AML-193 (cell line): Measurements from ENCODE around the gene WDR83.
"Not testable (repeated sequence)": the region's sequence is repeated elsewhere in the genome, so short reads cannot be mapped to it uniquely, and the experiment has no call there.

ENCODE experiments used
- DNase-seq, 2 experiments: peaks; one replicate each; lab custom pipeline; 2025; lab: John Stamatoyannopoulos, UW

Gene WDR83

GRCh38 chr19:12666265-12667048, at the start of gene WDR83, which contains the start of gene MAN2B1:
WDR83 (plus strand) TSS chr19:12666807; CDS start chr19:12669791, 2,984 bp downstream.
MAN2B1 (minus strand) TSS chr19:12666742; CDS start chr19:12666701, 41 bp downstream.
- DNase-seq: peak; percentile 56 to 57

DNA sequence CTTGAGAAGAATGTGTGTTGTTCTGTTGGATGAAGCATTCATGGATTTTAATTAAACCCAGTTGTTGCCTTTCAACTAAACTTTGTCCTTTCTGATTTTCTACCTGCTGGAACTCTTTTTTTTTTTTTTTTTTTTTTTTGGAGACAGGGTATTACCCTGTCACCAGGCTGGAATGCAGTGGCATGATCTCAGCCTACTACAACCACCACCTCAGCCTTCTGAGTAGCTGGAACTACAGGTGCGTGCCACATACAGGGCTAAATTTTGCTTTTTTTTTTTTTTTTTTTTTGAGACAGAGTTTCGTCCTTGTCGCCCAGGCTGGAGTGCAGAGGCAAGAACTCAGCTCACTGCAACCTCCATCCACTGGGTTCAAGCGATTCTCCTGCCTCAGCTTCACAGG, 49.0 kb upstream of the WDR83 start:
- no peak for DNase-seq

- DNase-seq: not testable (repeated sequence)
These were observed 45.2 kb upstream of the WDR83 start for GRCh38 chr19:12621253-12622024.

DNA sequence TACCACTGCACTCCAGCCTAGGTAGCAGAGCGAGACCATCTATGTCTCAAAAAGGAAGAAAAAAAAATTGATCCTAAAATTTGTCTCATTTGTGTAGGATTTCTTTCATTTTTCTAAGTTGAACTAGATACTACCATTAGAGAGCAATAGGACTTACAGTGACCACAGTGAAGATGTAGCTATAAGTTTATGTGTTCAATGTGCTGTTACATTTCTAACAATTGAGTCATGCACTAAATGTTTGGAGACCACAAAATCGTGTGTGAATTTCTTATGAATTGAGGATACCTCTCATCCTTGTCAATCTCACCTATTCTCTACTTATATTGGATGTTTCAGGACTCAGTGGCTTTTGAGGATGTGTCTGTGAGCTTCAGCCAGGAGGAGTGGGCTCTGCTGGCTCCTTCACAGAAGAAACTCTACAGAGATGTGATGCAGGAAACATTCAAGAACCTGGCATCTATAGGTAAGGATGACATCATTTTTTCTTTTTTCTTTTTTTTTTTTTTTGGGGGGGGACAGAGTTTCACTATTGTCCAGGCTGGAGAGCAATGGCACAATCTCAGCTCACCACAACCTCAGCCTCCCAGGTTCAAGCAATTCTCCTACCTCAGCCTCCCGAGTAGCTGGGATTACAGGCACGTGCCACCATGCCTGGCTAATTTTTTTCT, 43.1 kb upstream of the WDR83 start:
- no peak for DNase-seq

DNA sequence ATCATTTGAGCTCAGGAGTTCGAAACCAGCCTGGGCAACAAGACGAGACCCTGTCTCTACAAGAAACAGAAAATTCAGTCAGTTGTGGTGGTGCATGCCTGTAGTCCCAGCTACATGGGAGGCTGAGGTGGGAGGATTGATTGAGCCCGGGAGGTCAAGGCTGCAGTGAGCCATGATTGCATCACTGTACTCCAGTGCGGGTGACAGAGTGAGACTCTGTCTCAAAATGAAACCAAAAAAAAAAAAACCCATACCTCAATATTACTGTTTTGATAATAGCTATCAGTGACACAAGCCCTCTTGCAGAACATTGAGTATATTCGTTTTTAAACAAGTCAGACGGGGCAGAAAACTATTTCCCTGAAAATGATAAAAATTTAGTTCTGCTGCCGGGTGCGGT, 39.6 kb upstream of the WDR83 start:
- no peak for DNase-seq

- no peak for DNase-seq
These were observed 38.3 kb upstream of the WDR83 start for GRCh38 chr19:12628040-12629022.

DNA sequence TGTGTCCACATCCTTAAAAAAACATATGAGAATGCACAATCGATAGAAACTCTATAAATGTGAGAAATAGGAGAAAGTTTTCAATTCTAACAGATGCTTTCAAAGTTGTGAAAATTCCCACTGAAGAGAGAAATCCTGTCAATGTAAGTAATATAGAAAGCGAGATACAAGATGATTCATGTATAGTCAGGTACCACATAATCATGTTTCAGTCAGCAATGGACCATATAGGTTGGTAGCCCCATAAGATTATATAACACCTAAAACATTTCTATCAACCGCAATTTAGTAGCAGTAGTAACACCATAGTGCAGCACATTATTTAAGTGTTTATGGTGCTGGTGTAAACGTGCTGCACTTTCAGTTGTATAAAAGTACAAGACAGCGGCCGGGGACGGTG, 37.4 kb upstream of the WDR83 start:
- DNase-seq: no peak

GRCh38 chr19:12636631-12637030, 30.0 kb upstream of the WDR83 start:
- DNase-seq: no peak

GRCh38 chr19:12638611-12639182, 27.9 kb upstream of the WDR83 start:
- DNase-seq: no peak

GRCh38 chr19:12639901-12640613, 26.6 kb upstream of the WDR83 start:
- DNase-seq: peak; percentile 69 to 80

DNA sequence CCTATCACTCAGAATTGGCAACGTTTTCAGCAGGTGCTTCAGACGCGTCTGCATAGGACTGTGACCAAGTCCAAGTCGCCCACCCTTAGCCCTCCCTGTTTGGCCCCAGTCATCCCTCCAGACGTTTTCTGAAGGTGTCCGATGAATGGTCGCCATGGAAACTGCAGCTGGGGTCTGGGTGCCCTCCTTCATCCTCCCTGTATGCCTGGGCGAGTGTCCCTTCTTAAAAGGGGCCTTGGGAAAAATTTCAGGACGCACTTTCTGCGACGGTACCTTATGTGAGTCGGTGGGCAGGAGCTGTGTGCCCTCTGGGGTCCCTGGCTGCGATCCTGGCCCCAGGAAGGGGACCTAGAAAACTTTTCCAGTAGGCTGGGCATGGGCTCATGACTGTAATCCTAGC, 25.2 kb upstream of the WDR83 start:
- no peak for DNase-seq

- no peak for DNase-seq
These were observed 24.1 kb upstream of the WDR83 start for GRCh38 chr19:12642506-12642905.

GRCh38 chr19:12643716-12644115, 22.9 kb upstream of the WDR83 start:
- DNase-seq: not testable (repeated sequence)

DNA sequence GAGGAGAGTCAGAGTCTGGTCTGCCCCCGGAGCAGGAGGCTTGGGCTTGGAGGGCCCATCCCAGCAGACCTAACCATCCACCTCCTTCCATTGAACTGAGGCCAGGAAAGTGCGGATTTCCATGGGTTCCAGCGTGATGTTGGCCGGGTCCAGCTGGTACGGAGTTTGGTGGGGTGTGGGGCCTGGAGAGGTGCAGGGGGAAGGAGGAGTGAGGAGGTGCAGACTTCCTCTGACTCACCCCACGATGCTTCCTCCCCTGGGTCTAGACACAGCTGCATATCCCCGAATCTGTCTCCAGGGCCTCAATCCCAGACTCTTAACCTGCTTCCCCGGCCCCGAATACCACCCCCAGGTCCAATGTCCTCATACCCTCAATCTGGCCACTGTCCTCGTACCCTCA, 20.1 kb upstream of the WDR83 start:
- no peak for DNase-seq

GRCh38 chr19:12647047-12647446, 19.6 kb upstream of the WDR83 start:
- no peak for DNase-seq

DNA sequence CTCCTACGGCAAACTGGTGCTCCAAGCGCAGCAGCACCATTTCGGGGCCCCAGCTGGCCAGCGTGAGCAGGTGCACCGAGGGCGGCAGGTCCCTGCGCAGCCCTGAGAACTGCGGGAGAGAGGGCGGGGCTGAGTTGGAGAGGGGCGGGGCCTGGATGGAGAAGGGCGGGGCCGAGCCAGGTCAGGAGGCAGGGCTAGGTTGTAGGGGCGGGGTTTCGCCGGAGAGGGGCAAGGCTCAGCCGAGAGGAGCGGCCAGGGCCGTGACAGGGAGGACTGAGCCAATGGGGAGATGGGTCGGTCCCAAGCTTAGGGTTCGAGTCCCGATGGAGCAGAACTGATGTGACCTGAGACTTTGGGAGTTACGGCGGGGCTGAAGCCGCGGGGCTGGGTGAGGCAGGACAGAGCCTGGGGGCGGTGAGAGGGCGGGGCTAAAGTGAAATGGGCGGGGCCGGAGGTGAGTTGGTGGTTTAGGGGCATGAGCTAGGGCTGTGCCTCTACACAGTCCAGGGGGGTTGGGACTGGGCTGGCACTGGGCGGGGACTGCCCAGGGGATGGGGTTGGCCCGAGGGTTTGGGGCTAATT, 19.0 kb upstream of the WDR83 start:
- DNase-seq: no peak

GRCh38 chr19:12648088-12648487, 18.5 kb upstream of the WDR83 start:
- DNase-seq: no peak

DNA sequence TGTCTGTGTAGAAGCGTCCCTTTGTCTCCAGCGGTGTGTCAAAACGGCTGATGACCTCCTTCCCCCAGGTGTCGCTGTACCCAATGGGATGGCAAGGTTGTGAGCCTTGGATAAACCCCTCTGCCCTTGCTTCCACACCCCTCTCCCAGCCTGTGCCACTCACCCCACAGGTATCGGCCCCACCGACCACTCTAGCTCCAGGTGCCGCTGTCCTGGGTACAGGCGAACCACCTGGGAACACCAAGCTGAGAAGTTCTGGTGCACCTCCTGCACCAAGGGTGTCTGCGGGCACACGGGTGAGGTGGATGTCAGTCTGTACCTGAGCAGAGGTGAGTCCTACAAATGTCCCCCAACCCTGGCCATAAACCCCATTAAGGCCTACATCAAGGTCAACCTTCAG, 16.7 kb upstream of the WDR83 start:
- DNase-seq: no peak

DNA sequence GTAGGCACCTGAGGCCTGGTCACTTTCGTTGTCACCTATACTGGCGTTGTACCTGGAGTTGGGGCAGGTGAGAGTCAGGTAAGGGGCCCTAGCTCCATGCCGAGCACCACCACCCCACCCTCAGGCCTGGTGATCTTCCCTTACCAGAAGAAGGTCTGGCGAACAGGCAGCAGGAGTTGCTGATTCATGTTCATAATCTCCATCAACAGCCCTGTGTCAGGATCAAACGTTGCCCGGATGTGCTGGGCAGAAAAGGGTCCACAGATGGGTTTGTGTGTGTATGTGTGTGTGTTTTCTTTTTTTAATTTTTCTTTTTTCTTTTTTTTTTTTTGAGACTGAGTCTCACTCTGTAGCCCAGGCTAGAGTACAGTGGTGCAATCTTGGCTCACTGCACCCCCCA, 14.4 kb upstream of the WDR83 start:
- no peak for DNase-seq

DNA sequence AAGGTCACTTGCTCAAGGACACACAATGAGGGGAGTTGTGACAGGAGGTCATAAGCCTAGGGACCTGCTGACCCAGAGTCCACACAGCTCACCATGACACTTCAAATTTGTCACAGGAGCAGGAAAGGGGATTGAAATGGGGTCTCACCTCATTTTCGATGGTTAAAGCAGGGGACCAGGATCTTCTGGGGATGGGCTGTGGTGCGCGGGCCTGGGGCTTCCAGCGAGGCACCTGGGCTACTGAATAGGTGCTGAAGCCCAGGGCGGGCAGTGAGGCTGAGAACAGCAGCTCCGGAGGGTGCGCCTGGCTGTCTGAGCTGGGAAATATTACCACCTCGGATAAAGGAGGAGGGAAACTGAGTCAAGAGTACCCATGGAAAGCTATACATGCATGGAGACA, 11.1 kb upstream of the WDR83 start:
- no peak for DNase-seq
